ENCODE measurements around the gene CARD9.

DNA sequence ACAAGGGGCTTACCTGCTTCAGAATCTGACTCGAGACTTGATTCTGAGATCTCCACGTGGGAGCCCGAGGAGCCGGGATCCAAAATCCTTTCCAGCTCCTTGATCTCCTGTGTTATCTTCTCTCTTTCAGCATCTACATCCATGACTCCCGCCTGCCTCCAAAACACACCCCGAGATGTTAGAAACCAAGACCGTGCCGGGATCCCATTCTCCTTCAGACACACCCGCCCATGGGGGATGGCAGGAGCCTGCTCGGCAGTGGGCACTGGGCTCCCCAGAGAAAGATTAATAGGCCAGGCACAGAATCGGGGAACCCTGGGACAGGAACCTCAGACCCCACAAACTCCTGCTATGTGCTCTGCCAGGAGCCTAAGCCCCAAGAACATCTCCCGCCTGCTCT lies 24.8 kb upstream of the CARD9 start:
- no peak for TF ChIP-seq POLR2A (IDR thresholded peaks at IDR 0.05)
- TF ChIP-seq, protein P1, sequence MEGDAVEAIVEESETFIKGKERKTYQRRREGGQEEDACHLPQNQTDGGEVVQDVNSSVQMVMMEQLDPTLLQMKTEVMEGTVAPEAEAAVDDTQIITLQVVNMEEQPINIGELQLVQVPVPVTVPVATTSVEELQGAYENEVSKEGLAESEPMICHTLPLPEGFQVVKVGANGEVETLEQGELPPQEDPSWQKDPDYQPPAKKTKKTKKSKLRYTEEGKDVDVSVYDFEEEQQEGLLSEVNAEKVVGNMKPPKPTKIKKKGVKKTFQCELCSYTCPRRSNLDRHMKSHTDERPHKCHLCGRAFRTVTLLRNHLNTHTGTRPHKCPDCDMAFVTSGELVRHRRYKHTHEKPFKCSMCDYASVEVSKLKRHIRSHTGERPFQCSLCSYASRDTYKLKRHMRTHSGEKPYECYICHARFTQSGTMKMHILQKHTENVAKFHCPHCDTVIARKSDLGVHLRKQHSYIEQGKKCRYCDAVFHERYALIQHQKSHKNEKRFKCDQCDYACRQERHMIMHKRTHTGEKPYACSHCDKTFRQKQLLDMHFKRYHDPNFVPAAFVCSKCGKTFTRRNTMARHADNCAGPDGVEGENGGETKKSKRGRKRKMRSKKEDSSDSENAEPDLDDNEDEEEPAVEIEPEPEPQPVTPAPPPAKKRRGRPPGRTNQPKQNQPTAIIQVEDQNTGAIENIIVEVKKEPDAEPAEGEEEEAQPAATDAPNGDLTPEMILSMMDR (IDR thresholded peaks at IDR 0.05) = no peak
- no peak for TF ChIP-seq EP300 (IDR thresholded peaks at IDR 0.05)

Measured in suprapubic skin (tissue), 3 donors.